Hepatocyte (in vitro differentiated cells): ENCODE measurements around the gene POU2F2.

Source experiments
- EZH2 ChIP-seq: fragments of 200-600 bp; sonication (generic); IDR thresholded peaks from 2 replicates; pipeline ENCODE4 v1.6.1; 2016; ENCODE audit warnings: antibody characterized with exemption, mild to moderate bottlenecking, borderline replicate concordance
- EZH2phosphoT487 ChIP-seq: fragments of 200-600 bp; sonication (generic); IDR thresholded peaks from one replicate; pipeline ENCODE4 v1.6.1; 2018; ENCODE audit warnings: antibody characterized with exemption, mild to moderate bottlenecking, low read depth, moderate library complexity; ENCODE audit not compliant: unreplicated experiment, severe bottlenecking
- TF ChIP-seq, protein P1 (sequence below): fragments of 200-600 bp; sonication (generic); IDR thresholded peaks from 2 replicates; pipeline ENCODE4 v1.5.1; 2016; ENCODE audit warnings: antibody characterized with exemption, mild to moderate bottlenecking; ENCODE audit not compliant: poor library complexity

DNA sequence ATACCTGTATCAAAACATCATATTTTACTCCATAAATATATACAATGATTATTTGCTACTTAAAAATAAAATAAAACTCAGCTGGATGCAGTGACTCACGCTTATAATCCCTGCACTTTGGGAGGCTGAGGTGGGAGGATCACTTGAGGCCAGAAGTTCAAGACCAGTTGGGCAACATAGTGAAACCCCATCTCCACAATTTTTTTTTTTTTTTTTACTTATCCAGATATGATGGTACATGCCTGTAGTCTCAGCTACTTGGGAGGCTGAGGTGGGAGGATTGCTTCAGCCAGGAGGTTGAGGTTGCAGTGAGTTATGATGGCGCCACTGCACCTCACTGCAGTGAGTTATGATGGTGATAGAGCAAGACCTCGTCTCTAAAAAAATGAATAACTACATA lies 22.4 kb downstream of the POU2F2 start:
- TF ChIP-seq, protein P1, sequence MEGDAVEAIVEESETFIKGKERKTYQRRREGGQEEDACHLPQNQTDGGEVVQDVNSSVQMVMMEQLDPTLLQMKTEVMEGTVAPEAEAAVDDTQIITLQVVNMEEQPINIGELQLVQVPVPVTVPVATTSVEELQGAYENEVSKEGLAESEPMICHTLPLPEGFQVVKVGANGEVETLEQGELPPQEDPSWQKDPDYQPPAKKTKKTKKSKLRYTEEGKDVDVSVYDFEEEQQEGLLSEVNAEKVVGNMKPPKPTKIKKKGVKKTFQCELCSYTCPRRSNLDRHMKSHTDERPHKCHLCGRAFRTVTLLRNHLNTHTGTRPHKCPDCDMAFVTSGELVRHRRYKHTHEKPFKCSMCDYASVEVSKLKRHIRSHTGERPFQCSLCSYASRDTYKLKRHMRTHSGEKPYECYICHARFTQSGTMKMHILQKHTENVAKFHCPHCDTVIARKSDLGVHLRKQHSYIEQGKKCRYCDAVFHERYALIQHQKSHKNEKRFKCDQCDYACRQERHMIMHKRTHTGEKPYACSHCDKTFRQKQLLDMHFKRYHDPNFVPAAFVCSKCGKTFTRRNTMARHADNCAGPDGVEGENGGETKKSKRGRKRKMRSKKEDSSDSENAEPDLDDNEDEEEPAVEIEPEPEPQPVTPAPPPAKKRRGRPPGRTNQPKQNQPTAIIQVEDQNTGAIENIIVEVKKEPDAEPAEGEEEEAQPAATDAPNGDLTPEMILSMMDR = no peak
- TF ChIP-seq EZH2phosphoT487 = no peak
- TF ChIP-seq EZH2 = no peak
